GM06990 (cell line): ENCODE data around the gene PYGO2.

Source experiments
- DNase-seq: peaks from one replicate; pipeline ENCODE4 v3.0.0-alpha.2; 2011; ENCODE audit not compliant: insufficient read length; ENCODE audit errors: extremely low read depth
- H3K27me3 ChIP-seq: replicated peaks from 2 replicates; pipeline ENCODE4 v1.6.0; 2011; ENCODE audit warnings: low read length; ENCODE audit not compliant: control insufficient read depth, insufficient read depth
- H3K36me3 ChIP-seq: 2 replicates; pipeline ENCODE4 v1.5.1; 2011; ENCODE audit warnings: low read length; ENCODE audit not compliant: control insufficient read depth, insufficient read depth
- H3K4me3 ChIP-seq: replicated peaks from 2 replicates; pipeline ENCODE4 v1.5.1; 2011; ENCODE audit warnings: low read depth, mild to moderate bottlenecking, control low read depth, low read length
- CTCF ChIP-seq: IDR thresholded peaks from 2 replicates; pipeline ENCODE4 v1.5.1; 2011; ENCODE audit warnings: low read length, control low read depth, mild to moderate bottlenecking, inconsistent platforms; ENCODE audit not compliant: insufficient read depth, poor library complexity, severe bottlenecking

Gene PYGO2

GRCh38 chr1:154972517-154973343 lies 11.1 kb upstream of the PYGO2 start:
- no peak for TF ChIP-seq CTCF
- no peaks in the 10 kb centered on the region for H3K27me3 ChIP-seq
- peak overlapping the region; percentile 68 for H3K4me3 ChIP-seq
- H3K36me3 ChIP-seq: peaks cover 9% of the 10 kb centered on the region
- no peak for DNase-seq

- no peaks in the 10 kb centered on the region for H3K27me3 ChIP-seq
- TF ChIP-seq CTCF: no peak
- DNase-seq: no peak
- no peak overlapping the region for H3K4me3 ChIP-seq
- H3K36me3 ChIP-seq: peaks cover 14% of the 10 kb centered on the region
Measured at GRCh38 chr1:154972213-154972516, 10.6 kb upstream of the PYGO2 start.

GRCh38 chr1:154971341-154971998 lies 9.9 kb upstream of the PYGO2 start:
- Histone ChIP-seq H3K27me3 (no peaks in the 10 kb centered on the region), H3K36me3 (peaks cover 18% of the 10 kb centered on the region), H3K4me3 (peak overlapping the region; percentile 25; the same call in 1 of the 2 replicates)
- DNase-seq: no peak
- no peak for TF ChIP-seq CTCF

GRCh38 chr1:154970631-154971340 lies 9.2 kb upstream of the PYGO2 start, which contains the start of gene SHC1:
SHC1 (minus strand) TSS chr1:154970747; CDS start chr1:154970526, 221 bp downstream.
- peaks cover 25% of the 10 kb centered on the region for H3K36me3 ChIP-seq
- no peak for TF ChIP-seq CTCF
- DNase-seq: no peak
- peak within 1 kb of the TSS; percentile 39 for H3K4me3 ChIP-seq
- no peaks in the 10 kb centered on the region for H3K27me3 ChIP-seq

GRCh38 chr1:154969860-154970452 lies 8.4 kb upstream of the PYGO2 start:
- no peak for DNase-seq
- peak overlapping the region; percentile 39 for H3K4me3 ChIP-seq
- no peak for TF ChIP-seq CTCF
- no peaks in the 10 kb centered on the region for H3K27me3 ChIP-seq
- peaks cover 31% of the 10 kb centered on the region for H3K36me3 ChIP-seq
